Measurements from ENCODE around the gene BNC2.

DNA sequence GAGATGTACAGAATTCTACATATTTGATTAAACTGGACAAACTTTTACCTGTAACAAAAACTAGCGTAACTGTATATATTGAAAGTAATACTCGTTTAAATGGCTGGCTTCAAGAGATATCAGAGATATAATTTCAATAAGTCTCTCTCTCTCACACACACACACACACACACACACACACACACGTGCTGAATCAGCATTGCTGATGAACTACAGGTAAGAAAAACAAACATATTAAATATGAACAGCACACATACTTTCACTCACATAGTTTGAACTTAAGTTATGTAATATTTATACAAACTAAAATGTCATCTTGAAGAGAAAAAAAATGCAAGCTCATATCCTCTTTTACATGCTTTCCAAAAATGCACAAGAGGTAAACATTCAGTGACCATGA lies 145.4 kb downstream of the BNC2 start:
- TF ChIP-seq, protein P1, sequence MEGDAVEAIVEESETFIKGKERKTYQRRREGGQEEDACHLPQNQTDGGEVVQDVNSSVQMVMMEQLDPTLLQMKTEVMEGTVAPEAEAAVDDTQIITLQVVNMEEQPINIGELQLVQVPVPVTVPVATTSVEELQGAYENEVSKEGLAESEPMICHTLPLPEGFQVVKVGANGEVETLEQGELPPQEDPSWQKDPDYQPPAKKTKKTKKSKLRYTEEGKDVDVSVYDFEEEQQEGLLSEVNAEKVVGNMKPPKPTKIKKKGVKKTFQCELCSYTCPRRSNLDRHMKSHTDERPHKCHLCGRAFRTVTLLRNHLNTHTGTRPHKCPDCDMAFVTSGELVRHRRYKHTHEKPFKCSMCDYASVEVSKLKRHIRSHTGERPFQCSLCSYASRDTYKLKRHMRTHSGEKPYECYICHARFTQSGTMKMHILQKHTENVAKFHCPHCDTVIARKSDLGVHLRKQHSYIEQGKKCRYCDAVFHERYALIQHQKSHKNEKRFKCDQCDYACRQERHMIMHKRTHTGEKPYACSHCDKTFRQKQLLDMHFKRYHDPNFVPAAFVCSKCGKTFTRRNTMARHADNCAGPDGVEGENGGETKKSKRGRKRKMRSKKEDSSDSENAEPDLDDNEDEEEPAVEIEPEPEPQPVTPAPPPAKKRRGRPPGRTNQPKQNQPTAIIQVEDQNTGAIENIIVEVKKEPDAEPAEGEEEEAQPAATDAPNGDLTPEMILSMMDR (IDR thresholded peaks at IDR 0.05): no peak
- TF ChIP-seq POLR2AphosphoS5 (IDR thresholded peaks at IDR 0.05): no peak
